Measurements from ENCODE around the gene PARN.
"Not testable (repeated sequence)": the region's sequence is repeated elsewhere in the genome, so short reads cannot be mapped to it uniquely, and the experiment has no call there.

Gene PARN, protein sequence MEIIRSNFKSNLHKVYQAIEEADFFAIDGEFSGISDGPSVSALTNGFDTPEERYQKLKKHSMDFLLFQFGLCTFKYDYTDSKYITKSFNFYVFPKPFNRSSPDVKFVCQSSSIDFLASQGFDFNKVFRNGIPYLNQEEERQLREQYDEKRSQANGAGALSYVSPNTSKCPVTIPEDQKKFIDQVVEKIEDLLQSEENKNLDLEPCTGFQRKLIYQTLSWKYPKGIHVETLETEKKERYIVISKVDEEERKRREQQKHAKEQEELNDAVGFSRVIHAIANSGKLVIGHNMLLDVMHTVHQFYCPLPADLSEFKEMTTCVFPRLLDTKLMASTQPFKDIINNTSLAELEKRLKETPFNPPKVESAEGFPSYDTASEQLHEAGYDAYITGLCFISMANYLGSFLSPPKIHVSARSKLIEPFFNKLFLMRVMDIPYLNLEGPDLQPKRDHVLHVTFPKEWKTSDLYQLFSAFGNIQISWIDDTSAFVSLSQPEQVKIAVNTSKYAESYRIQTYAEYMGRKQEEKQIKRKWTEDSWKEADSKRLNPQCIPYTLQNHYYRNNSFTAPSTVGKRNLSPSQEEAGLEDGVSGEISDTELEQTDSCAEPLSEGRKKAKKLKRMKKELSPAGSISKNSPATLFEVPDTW

DNA sequence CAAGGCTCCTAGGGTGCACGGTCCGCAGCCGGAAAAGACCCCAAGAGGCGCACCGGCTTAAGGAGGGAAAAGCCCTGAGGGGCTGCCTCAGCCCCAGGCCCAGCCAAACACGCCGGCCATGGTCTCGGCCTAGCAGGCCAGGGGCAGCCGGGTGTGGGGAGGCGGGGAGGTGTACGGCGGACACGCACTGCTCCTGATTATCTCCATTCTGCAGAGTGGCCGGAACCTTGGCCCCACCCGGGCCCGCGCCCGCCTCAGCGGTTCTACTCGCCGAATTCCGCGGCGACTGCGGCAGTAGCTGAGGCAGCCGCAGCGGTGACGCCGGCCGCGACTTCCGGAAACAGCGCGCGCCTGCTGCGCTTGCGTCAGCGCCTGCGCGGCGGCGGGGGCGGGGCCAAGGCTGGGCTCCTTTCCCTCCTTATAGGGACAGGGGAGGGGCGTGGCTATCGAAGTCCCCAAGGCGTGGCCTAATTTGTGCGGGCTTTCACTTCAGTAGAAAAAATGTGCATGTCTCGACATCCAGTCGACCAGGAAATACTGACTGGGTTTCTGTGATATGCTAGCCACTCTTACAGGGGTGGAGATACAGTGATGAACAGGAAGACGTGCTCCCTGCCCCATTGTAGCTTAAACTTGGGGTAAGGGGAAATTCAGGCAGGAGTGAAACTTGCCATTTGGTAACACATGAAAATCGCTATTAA lies at the start of gene PARN:
TSS of gene PARN (minus strand) at position 342 of the 701 bp plus-strand sequence. CDS start at position 207, 135 bp downstream.
- peak; percentile 97 for DNase-seq (ENCODE audit: low read depth)

DNA sequence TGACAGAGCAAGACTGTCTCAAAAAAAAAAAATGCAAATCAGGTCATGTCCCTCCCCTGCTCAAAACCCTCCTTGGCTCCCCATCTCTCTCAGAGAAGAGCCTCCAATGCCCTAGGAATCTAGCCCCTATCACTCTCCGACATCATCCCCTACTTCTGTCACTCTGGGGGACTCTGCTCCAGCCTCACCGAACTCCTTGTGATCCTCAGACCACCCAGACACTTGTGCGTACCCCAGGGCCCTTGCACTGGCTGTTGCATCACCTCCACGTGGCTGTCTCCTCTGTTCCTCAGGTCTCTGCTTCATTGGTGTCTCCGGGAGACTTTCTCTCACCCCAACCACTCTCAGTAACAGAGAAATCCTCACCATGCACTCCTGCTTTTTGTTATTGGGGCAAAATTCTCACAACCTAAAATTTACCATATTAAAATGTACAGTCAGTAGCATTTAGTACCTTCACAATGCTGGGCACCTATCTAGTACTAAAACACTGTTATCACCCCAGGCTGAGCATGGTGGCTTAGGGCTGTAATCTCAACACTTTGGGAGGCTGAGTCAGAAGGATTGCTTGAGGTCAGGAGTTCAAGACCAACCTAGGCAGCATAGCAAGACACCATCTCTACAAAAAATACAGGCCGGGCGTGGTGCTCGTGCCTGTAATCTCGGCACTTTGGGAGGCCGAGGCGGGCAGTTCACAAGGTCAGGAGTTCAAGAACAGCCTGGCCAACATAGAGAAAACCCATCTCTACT lies 48.9 kb upstream of the PARN start:
- no peak for DNase-seq (ENCODE audit: low read depth)

DNA sequence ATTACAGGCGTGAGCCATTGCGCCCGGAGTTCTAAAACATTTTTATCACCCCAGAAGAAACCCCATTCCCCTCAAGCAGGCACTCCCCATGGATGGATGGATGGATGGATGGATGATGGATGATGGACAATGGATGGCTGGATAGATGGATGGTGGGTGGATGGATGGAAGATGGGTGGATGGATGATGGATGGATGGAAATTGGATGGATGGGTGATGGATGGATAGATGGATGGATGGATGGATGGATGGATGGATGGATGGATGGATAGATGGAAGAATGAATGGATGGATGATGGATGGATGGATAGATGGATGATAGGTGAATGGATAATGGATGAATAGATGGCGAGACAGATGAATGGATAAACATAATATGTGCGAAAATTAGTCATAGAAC lies 47.6 kb upstream of the PARN start:
- no peak for DNase-seq (ENCODE audit: low read depth)

DNA sequence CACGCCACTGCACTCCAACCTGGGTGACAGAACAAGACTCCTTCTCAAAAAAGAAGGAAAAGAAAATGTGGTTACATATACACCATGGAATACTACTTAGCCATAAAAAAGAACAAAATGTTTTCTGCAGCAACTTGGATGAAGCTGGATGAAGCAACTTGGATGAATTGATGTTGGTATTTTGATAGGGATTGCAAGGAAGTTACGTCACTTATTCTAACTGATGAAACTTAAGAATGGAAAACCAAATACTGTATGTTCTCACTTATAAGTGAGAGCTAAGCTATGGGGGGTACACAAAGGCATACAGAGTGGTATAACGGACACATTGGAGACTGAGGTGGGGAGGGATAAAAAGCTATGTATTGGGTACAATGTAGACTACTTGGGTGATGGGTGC lies 46.6 kb upstream of the PARN start:
- no peak for DNase-seq (ENCODE audit: low read depth)

DNA sequence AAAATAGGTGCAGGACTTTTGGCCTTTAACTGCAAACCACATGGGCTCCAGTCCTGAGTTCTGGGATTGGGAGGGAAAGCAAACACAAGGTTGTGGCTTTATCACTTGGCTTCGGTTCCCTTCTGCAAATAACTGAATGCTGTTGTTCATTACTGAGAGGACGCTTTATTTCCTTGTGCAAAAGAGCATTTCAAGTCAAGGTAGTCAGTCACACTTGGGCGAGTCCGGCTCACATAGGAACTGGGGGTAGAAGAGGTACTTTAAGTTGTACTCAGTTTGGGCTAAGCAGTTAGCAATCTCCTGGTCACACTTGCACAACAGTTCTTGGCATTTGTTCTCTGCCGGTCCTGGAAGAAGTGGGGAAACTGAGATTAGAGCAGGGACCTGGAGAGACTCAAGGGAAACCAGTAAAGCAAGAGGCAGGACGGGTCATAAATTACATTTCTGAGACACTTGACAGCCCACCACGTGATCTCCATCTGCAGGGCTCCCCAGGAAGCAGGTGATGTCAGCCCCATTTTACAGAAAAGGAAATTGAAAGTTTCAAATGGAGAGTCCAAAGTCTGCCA lies 42.4 kb upstream of the PARN start:
- DNase-seq (ENCODE audit: low read depth) = no peak

DNA sequence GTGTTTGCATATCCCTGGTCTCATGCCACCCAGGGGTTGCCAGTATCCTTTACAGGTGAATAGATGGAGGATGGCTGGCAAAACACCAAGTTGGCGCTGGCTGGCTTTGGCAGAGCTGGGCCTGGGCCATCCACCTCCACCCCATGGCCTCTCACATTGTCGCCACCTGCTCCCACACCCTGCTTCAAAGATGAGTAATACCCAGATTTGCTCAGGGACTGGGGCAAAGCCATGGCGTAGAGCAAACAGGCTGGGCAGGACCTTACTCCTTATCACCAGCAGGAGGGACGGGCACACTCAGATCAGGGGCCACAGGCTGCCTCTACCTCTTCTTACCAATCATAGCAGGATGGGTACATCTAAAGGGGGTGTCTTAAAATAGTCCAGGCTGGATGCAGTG lies 39.7 kb upstream of the PARN start:
- no peak for DNase-seq (ENCODE audit: low read depth)

DNA sequence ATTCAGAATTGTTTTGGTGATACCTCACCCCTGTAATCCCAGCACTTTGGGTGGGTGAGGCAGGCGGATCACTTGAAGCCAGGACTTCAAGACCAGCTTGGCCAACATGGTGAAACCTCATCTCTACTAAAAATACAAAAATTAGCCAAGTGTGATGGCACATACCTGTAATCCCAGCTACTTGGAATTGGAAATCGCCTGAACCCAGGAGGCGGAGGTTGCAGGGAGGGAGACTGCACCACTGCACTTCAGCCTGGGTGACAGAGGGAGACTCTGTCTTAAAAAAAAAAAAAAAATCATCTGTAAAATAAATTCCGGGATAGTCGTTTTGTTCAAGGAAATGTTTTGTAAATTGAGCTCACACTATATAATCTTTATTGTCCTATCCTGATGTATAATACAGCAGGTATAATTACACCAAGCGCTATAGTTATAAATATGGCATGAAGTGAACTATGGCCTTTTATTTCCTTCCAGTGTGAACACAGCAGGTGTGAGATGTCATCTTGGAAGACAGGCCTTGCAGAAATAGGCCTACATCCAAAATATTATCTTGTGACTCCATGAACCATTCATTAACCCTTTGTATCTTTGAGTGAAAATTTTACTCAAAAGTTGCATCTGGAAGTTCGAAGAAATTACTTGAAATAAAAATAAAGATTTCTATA lies 38.6 kb upstream of the PARN start:
- DNase-seq (ENCODE audit: low read depth) = no peak

- no peak for DNase-seq (ENCODE audit: low read depth)
These were observed 37.5 kb upstream of the PARN start for GRCh38 chr16:14667347-14668266.

DNA sequence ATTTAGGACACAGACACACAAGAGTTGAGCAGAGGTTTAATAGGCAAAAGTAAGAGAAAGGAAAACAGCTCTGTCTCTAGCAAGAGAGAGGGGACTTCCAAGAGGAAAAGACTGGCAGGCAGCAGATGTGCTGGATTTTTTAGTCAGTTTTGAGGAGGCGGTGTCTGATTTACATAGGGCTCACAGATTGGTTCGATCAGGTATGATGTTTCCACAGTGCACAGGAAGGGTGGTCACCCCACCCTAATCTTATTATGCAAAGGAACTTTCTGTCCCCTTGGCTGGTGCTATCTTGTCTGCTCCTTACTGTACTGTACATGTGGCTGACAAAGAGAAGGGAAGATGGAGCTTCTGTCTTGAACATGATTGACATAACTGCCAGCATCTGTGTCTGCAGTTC lies 28.0 kb upstream of the PARN start:
- DNase-seq (ENCODE audit: low read depth) = no peak

DNA sequence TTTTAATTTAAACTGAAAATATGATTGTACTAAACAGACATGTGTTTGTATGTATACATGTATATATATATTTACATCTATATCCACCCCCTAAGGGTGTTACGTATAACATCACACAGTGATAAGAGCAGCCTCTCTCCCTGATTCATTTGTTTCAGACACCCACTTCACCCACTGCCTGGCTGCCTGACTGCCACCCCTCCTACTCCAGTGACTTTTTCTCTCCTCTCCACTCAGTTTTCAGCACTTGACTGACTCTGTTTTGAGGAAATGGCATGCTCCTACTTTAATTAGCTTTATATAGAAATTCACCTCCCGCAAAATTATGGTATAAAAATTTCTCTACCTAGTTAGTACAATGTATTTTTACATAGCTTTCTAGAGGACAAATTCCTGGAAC lies 22.7 kb upstream of the PARN start:
- DNase-seq (ENCODE audit: low read depth) = no peak

DNA sequence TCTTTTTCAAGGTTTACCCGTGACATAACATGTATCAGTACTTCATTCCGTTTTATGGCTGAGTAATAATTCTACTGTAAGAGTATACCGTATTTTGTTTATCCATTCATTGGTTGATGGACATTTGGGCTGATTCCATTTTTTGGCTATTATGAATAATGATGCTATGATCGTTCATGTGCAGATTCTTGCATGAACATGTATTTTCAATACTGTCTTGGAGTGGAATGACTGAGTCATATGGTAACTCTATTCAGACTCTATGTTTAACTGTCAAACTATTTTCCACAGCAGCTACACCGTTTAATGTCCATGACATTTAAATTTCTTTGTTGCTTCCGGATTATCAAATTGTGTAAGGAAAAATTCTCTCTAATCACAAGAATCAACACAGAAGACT lies 20.6 kb upstream of the PARN start:
- DNase-seq (ENCODE audit: low read depth) = no peak

DNA sequence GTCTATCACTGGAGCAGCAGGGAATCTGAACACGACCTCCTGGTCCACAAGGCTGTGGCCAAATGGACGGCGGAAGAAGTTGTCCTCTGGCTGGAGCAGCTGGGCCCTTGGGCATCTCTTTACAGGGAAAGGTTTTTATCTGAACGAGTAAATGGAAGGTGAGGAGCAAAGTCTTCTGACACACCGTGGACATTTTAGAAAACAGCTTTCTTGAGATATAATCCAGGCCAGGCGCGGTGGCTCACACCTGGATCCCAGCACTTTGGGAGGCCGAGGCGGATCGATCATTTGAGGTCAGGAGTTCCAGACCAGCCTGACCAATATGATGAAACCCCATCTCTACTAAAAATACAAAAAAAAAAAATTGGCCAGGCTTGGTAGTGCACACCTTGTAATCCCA lies 19.8 kb upstream of the PARN start:
- no peak for DNase-seq (ENCODE audit: low read depth)

- DNase-seq (ENCODE audit: low read depth) = no peak
These were observed 11.9 kb upstream of the PARN start for GRCh38 chr16:14641926-14642325.

- no peak for DNase-seq (ENCODE audit: low read depth)
These were observed 11.1 kb upstream of the PARN start for GRCh38 chr16:14641206-14641605.

- no peak for DNase-seq (ENCODE audit: low read depth)
These were observed 10.5 kb upstream of the PARN start for GRCh38 chr16:14640538-14640937.

- DNase-seq (ENCODE audit: low read depth) = not testable (repeated sequence)
These were observed 6.8 kb upstream of the PARN start for GRCh38 chr16:14636951-14637240.

- not testable (repeated sequence) for DNase-seq (ENCODE audit: low read depth)
These were observed 6.3 kb upstream of the PARN start for GRCh38 chr16:14636179-14636950.

DNA sequence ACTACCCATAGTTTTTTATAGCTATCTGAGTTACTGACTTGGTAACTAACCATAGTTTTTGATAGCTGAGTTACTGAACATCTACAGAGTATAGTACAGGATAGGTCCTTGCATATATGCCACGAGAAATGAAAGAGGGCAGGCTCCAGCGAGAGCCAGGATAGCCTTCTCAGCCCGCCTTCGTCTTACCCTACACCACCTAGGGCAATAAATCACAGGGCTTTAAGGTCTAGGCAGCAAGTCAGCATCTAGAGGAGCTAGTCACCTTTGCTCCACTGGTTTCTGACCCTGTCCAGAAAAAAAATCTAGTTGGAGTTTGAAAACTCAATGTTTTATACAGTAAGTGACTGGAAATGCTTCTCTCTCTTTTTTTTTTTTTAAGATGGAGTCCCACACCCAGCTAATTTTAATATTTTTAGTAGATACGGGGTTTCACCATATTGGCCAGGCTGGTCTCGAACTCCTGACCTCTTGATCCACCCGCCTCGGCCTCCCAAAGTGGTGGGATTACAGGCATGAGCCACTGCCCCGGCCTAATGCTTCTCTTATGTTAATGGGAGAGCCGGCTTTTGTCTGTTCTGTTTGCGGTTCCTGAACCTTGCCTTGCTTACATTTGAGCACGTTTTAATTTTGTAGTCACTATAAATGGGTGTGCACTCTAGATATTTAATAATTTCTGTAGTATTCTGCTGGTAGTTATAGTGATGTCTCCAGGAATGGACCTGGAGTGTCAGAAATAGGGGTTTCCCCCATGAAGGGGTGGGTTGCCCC lies 5.5 kb upstream of the PARN start:
- DNase-seq (ENCODE audit: low read depth) = no peak

DNA sequence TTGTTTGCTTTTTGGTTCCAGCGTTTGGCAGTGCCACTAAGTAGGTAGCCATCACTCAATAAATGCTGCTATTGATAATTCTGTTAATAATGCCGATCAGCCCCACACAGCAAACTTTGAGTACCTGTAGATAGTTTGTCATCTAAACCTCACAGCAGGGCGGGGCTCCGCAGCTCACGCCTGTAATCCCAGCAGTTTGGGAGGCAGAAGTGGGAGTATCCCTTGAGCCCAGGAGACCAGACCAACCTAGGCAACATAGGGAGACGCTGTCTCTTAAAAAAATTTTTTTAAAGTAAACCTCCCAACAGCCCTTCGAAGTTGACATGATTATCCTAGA lies 4.3 kb upstream of the PARN start:
- no peak for DNase-seq (ENCODE audit: low read depth)

All from activated T-cell treated with anti-CD3 and anti-CD28 coated beads for 48 hours (primary cell).